SK-N-SH (cell line): Measurements from ENCODE around the gene MX2. TPM values are rescaled to one million over a fixed set of nuclear protein-coding genes. Genes with fewer than 3 reads are reported as not detected.

Experiments
- CTCF ChIA-PET: fragments of 300-600, 350-600 bp; formaldehyde crosslinking; extraction: SDS; loops from one replicate; lab custom pipeline; 2021; lab: Yijun Ruan, JAX
- POLR2A ChIA-PET: fragments of 350-600 bp; sonication (Branson Sonifier 250); formaldehyde crosslinking; extraction: SDS; loops from one replicate; lab custom pipeline; 2020; ENCODE audit warnings: antibody characterized with exemption, inconsistent platforms; lab: Yijun Ruan, JAX
- DNase-seq: peaks from one replicate; pipeline ENCODE4 v3.0.0; 2012
- H2AFZ ChIP-seq: fragments of 200-600 bp; sonication (generic); 2 replicates; pipeline ENCODE4 v1.8.1; 2016; ENCODE audit warnings: antibody characterized with exemption, mild to moderate bottlenecking, low read depth
- H3F3A ChIP-seq: fragments of 200-600 bp; sonication (generic); replicated peaks from 2 replicates; pipeline ENCODE3; 2016; ENCODE audit warnings: antibody characterized with exemption, mild to moderate bottlenecking; ENCODE audit not compliant: insufficient read depth
- H3K27ac ChIP-seq, 2 experiments: fragments of 200-500 bp in 1 of 2; fragments of 200-600 bp in 1 of 2; sonication (Bioruptor generic) in 1 of 2; sonication (generic), shearing (Covaris generic) in 1 of 2; 2 replicates each; pipeline versions ENCODE4 v1.5.1 to v1.6.1; 2014 to 2016; ENCODE audit warnings: low read depth in 2 of 2, inconsistent platforms in 1 of 2, low read length in 1 of 2, mild to moderate bottlenecking in 1 of 2, mixed read lengths in 1 of 2
- H3K27me3 ChIP-seq: fragments of 200-600 bp; sonication (generic), shearing (Covaris generic); 2 replicates; pipeline ENCODE4 v1.6.1; 2016; ENCODE audit warnings: mixed run types; ENCODE audit not compliant: insufficient read depth
- H3K36me3 ChIP-seq, 2 experiments: fragments of 200-500 bp in 1 of 2; fragments of 200-600 bp in 1 of 2; sonication (Bioruptor generic) in 1 of 2; sonication (generic) in 1 of 2; replicated peaks in 1 of 2; 2 replicates each; pipeline versions ENCODE3 to v1.5.1; 2014 to 2016; ENCODE audit warnings: low read length in 1 of 2, mild to moderate bottlenecking in 1 of 2; ENCODE audit not compliant: insufficient read depth in 2 of 2, control insufficient read depth in 1 of 2
- H3K4me1 ChIP-seq, 2 experiments: fragments of 200-500 bp in 1 of 2; fragments of 200-600 bp in 1 of 2; sonication (Bioruptor generic) in 1 of 2; sonication (generic), shearing (Covaris generic) in 1 of 2; 2 replicates each; pipeline versions ENCODE4 v1.5.1 to v1.6.1; 2014 to 2016; ENCODE audit warnings: low read depth in 1 of 2, low read length in 1 of 2, mixed run types in 1 of 2; ENCODE audit not compliant: insufficient read depth in 2 of 2, control insufficient read depth in 1 of 2
- H3K4me2 ChIP-seq: fragments of 200-600 bp; sonication (generic), shearing (Covaris generic); 2 replicates; pipeline ENCODE4 v1.6.1; 2017; ENCODE audit warnings: mixed run types
- H3K4me3 ChIP-seq, 2 experiments: fragments of 200-500 bp in 1 of 2; fragments of 200-600 bp in 1 of 2; sonication (Bioruptor generic) in 1 of 2; sonication (generic), shearing (Covaris generic) in 1 of 2; 2 replicates each; pipeline versions ENCODE4 v1.5.1 to v1.8.1; 2014 to 2016; ENCODE audit warnings: low read depth in 2 of 2, inconsistent platforms in 1 of 2, low read length in 1 of 2, mild to moderate bottlenecking in 1 of 2, mixed read lengths in 1 of 2, moderate library complexity in 1 of 2
- H3K79me2 ChIP-seq: fragments of 200-600 bp; sonication (generic); 2 replicates; pipeline ENCODE4 v1.8.1; 2017; ENCODE audit warnings: mild to moderate bottlenecking; ENCODE audit not compliant: insufficient read depth
- H3K9ac ChIP-seq: fragments of 200-600 bp; sonication (generic); 2 replicates; pipeline ENCODE4 v1.6.1; 2017; ENCODE audit warnings: mixed run types
- H3K9me2 ChIP-seq: fragments of 200-600 bp; sonication (generic); 2 replicates; pipeline ENCODE4 v1.6.1; 2017; ENCODE audit warnings: mixed run types
- H3K9me3 ChIP-seq: fragments of 200-600 bp; sonication (generic); 2 replicates; pipeline ENCODE4 v1.6.1; 2017; ENCODE audit warnings: mixed run types, mild to moderate bottlenecking, moderate library complexity
- H4K20me1 ChIP-seq: fragments of 200-600 bp; sonication (generic); 2 replicates; pipeline ENCODE4 v1.6.1; 2017; ENCODE audit warnings: mild to moderate bottlenecking, mixed run types; ENCODE audit not compliant: insufficient read depth
- EZH2phosphoT487 ChIP-seq: fragments of 200-600 bp; sonication (generic); IDR thresholded peaks from 2 replicates; pipeline ENCODE4 v1.6.1; 2017; ENCODE audit warnings: low read depth, mixed run types, mild to moderate bottlenecking, antibody characterized with exemption, moderate library complexity, borderline replicate concordance
- FOSL2 ChIP-seq: IDR thresholded peaks from 2 replicates; pipeline ENCODE4 v1.4.0; 2012; ENCODE audit warnings: low read depth, mild to moderate bottlenecking, moderate library complexity, borderline replicate concordance
- FOXM1 ChIP-seq: IDR thresholded peaks from 2 replicates; pipeline ENCODE4 v1.4.0; 2012; ENCODE audit warnings: low read depth, mild to moderate bottlenecking
- GABPA ChIP-seq: IDR thresholded peaks from 2 replicates; pipeline ENCODE4 v1.4.0; 2012; ENCODE audit warnings: low read depth, mild to moderate bottlenecking
- GATA2 ChIP-seq: sonication (generic); formaldehyde crosslinking; IDR thresholded peaks from 2 replicates; pipeline ENCODE4 v1.5.0; 2020; ENCODE audit warnings: mild to moderate bottlenecking, missing genetic modification reagents
- MEF2A ChIP-seq: IDR thresholded peaks from 2 replicates; pipeline ENCODE4 v1.4.0; 2012; ENCODE audit warnings: low read depth, borderline replicate concordance
- MXI1 ChIP-seq: IDR thresholded peaks from 2 replicates; pipeline ENCODE4 v1.6.1; 2012; ENCODE audit warnings: mild to moderate bottlenecking, low read depth, low read length, improper control_type of control experiment
- NFIC ChIP-seq: IDR thresholded peaks from 2 replicates; pipeline ENCODE4 v1.4.0; 2012; ENCODE audit warnings: borderline replicate concordance
- NRF1 ChIP-seq: IDR thresholded peaks from 2 replicates; pipeline ENCODE4 v1.6.1; 2012; ENCODE audit warnings: low read depth, mild to moderate bottlenecking, low read length
- RAD21 ChIP-seq: IDR thresholded peaks from 2 replicates; pipeline ENCODE4 v1.6.1; 2012; ENCODE audit warnings: mild to moderate bottlenecking, low read length
- RCOR1 ChIP-seq: fragments of 150-350 bp; IDR thresholded peaks from 2 replicates; pipeline ENCODE4 v1.6.1; 2017; ENCODE audit warnings: antibody characterized with exemption, low read length
- RFX5 ChIP-seq: IDR thresholded peaks from 2 replicates; pipeline ENCODE4 v1.6.1; 2012; ENCODE audit warnings: mild to moderate bottlenecking, improper control_type of control experiment, low read length
- RXRA ChIP-seq: IDR thresholded peaks from 2 replicates; pipeline ENCODE4 v1.4.0; 2012; ENCODE audit warnings: low read depth, mild to moderate bottlenecking, borderline replicate concordance
- SIN3A ChIP-seq: IDR thresholded peaks from 2 replicates; pipeline ENCODE4 v1.6.1; 2012; ENCODE audit warnings: low read depth, mild to moderate bottlenecking, low read length, moderate library complexity, borderline replicate concordance
- SMC3 ChIP-seq: IDR thresholded peaks from 2 replicates; pipeline ENCODE4 v1.6.1; 2012; ENCODE audit warnings: low read depth, low read length, improper control_type of control experiment
- TAF1 ChIP-seq: IDR thresholded peaks from 2 replicates; pipeline ENCODE4 v1.6.1; 2012; ENCODE audit warnings: low read depth, mild to moderate bottlenecking, low read length, moderate library complexity, borderline replicate concordance
- TEAD4 ChIP-seq: IDR thresholded peaks from 2 replicates; pipeline ENCODE4 v1.4.0; 2012; ENCODE audit warnings: mild to moderate bottlenecking, borderline replicate concordance; ENCODE audit not compliant: insufficient read depth
- WGBS: methylation state at CpG from one replicate; pipeline ENCODE4 v1.1.6; 2017; ENCODE audit warnings: low lambda C conversion rate; 5-methylcytosine and 5-hydroxymethylcytosine counted together
- polyA plus RNA-seq, 3 experiments: library from polyadenylated mRNA; depleted of rRNA; stranded (reverse); fragments of >200 nt; gene quantifications; 2 replicates each; pipeline ENCODE4 v1.2.3, GENCODE V29; 2012
- TF ChIP-seq, protein P1 (sequence below): IDR thresholded peaks from 2 replicates; pipeline ENCODE4 v1.4.0; 2012; ENCODE audit warnings: low read depth, borderline replicate concordance
- TF ChIP-seq, protein P2 (sequence below): fragments of 150-350 bp; IDR thresholded peaks from 2 replicates; pipeline ENCODE4 v1.6.1; 2016; ENCODE audit warnings: mild to moderate bottlenecking, low read depth, low read length
- TF ChIP-seq, protein P3 (sequence below): fragments of 150-350 bp; IDR thresholded peaks from 2 replicates; pipeline ENCODE4 v1.6.1; 2017; ENCODE audit warnings: antibody characterized with exemption, low read length, low read depth, borderline replicate concordance
- TF ChIP-seq, protein P4 (sequence below): fragments of 200-600 bp; sonication (generic); IDR thresholded peaks from 2 replicates; pipeline ENCODE4 v1.6.1; 2017; ENCODE audit warnings: antibody characterized with exemption, mild to moderate bottlenecking, moderate library complexity
- TF ChIP-seq, protein P5 (sequence below): IDR thresholded peaks from 2 replicates; pipeline ENCODE4; 2012

The MX2 gene
- polyA plus RNA-seq, 1 of the 3 experiments (the other 2 are of a cell fraction) = 0.08 TPM

DNA sequence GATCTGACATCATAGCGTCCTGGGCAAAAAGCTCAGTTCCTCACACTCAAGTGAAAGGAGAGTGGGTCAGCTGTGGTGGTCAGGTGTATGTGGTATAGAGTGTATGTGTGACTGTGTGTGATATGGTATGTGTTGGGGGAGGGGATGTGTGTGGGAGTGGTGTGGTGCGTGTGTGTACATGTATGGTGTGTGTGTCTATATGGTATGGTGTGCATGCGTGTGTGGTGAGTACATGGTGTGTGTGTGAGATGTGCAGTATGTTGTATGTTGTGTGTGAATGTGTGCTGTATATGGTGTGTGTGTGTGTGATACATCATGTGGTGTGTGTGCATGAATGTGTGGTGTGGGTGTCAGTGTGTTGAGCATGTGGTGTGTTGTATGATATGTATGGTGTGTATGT lies 24.3 kb upstream of the MX2 start (continued):
- TF ChIP-seq, protein P1, sequence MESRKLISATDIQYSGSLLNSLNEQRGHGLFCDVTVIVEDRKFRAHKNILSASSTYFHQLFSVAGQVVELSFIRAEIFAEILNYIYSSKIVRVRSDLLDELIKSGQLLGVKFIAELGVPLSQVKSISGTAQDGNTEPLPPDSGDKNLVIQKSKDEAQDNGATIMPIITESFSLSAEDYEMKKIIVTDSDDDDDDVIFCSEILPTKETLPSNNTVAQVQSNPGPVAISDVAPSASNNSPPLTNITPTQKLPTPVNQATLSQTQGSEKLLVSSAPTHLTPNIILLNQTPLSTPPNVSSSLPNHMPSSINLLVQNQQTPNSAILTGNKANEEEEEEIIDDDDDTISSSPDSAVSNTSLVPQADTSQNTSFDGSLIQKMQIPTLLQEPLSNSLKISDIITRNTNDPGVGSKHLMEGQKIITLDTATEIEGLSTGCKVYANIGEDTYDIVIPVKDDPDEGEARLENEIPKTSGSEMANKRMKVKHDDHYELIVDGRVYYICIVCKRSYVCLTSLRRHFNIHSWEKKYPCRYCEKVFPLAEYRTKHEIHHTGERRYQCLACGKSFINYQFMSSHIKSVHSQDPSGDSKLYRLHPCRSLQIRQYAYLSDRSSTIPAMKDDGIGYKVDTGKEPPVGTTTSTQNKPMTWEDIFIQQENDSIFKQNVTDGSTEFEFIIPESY = no peak
- TF ChIP-seq NRF1 = no peak
- TF ChIP-seq, protein P2, sequence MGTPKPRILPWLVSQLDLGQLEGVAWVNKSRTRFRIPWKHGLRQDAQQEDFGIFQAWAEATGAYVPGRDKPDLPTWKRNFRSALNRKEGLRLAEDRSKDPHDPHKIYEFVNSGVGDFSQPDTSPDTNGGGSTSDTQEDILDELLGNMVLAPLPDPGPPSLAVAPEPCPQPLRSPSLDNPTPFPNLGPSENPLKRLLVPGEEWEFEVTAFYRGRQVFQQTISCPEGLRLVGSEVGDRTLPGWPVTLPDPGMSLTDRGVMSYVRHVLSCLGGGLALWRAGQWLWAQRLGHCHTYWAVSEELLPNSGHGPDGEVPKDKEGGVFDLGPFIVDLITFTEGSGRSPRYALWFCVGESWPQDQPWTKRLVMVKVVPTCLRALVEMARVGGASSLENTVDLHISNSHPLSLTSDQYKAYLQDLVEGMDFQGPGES = no peak
- TF ChIP-seq RFX5 = no peak
- TF ChIP-seq GATA2 (CRISPR knock-in tag) = no peak

GRCh38 chr21:41338455-41338854 lies 23.4 kb upstream of the MX2 start:
- DNase-seq = no peak
- no peaks in the 10 kb centered on the region for H3K9me3 ChIP-seq
- no peak overlapping the region for H3K9ac ChIP-seq
- H3K27me3 ChIP-seq = peaks cover 6% of the 10 kb centered on the region; the same call in 1 of the 2 replicates
- H2AFZ ChIP-seq = no peak overlapping the region
- no peaks in the 10 kb centered on the region for H3K36me3 ChIP-seq
- no peaks in the 10 kb centered on the region for H3K9me2 ChIP-seq
- ChIA-PET POLR2A (no interaction called here), CTCF (no interaction called here)
- H3K27ac ChIP-seq = no peak overlapping the region
- H3K4me3 ChIP-seq = no peak overlapping the region
- H4K20me1 ChIP-seq = no peaks in the 10 kb centered on the region
- no peaks in the 10 kb centered on the region for H3K4me1 ChIP-seq
- no peak overlapping the region for H3K4me2 ChIP-seq
- TF ChIP-seq EZH2phosphoT487 = no peak
- no peak for TF ChIP-seq RXRA
- TF ChIP-seq FOXM1 = no peak
- TF ChIP-seq SIN3A = no peak
- TF ChIP-seq, protein P3, sequence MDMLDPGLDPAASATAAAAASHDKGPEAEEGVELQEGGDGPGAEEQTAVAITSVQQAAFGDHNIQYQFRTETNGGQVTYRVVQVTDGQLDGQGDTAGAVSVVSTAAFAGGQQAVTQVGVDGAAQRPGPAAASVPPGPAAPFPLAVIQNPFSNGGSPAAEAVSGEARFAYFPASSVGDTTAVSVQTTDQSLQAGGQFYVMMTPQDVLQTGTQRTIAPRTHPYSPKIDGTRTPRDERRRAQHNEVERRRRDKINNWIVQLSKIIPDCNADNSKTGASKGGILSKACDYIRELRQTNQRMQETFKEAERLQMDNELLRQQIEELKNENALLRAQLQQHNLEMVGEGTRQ = no peak
- TF ChIP-seq TAF1 = no peak
- TF ChIP-seq, protein P4, sequence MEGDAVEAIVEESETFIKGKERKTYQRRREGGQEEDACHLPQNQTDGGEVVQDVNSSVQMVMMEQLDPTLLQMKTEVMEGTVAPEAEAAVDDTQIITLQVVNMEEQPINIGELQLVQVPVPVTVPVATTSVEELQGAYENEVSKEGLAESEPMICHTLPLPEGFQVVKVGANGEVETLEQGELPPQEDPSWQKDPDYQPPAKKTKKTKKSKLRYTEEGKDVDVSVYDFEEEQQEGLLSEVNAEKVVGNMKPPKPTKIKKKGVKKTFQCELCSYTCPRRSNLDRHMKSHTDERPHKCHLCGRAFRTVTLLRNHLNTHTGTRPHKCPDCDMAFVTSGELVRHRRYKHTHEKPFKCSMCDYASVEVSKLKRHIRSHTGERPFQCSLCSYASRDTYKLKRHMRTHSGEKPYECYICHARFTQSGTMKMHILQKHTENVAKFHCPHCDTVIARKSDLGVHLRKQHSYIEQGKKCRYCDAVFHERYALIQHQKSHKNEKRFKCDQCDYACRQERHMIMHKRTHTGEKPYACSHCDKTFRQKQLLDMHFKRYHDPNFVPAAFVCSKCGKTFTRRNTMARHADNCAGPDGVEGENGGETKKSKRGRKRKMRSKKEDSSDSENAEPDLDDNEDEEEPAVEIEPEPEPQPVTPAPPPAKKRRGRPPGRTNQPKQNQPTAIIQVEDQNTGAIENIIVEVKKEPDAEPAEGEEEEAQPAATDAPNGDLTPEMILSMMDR = no peak
- TF ChIP-seq TEAD4 = no peak
- no peak for TF ChIP-seq SMC3
- no peak for TF ChIP-seq MEF2A
- no peak for TF ChIP-seq GABPA
- no peak for TF ChIP-seq NFIC
- TF ChIP-seq MXI1 = no peak
- no peak for TF ChIP-seq FOSL2
- TF ChIP-seq RAD21 = no peak
- TF ChIP-seq RCOR1 = no peak
- no peak for TF ChIP-seq RFX5
- TF ChIP-seq, protein P5, sequence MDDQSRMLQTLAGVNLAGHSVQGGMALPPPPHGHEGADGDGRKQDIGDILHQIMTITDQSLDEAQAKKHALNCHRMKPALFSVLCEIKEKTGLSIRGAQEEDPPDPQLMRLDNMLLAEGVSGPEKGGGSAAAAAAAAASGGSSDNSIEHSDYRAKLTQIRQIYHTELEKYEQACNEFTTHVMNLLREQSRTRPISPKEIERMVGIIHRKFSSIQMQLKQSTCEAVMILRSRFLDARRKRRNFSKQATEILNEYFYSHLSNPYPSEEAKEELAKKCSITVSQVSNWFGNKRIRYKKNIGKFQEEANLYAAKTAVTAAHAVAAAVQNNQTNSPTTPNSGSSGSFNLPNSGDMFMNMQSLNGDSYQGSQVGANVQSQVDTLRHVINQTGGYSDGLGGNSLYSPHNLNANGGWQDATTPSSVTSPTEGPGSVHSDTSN = no peak
- no peaks in the 10 kb centered on the region for H3F3A ChIP-seq
- WGBS = 38% methylated on average over 8 of the region's 8 CpGs
- H3K79me2 ChIP-seq = no peaks in the 10 kb centered on the region
